EH (cell line): ENCODE data around the gene SH3PXD2A.

Source experiments
- DNase-seq: peaks from one replicate; pipeline ENCODE4 v3.0.0-alpha.2; 2015; ENCODE audit warnings: low read depth

SH3PXD2A gene

GRCh38 chr10:103855424-103855823 is at the start of gene SH3PXD2A:
Gene SH3PXD2A (minus strand): TSS chr10:103855576. CDS start chr10:103855266, 310 bp downstream.
- DNase-seq = peak; percentile 35

DNA sequence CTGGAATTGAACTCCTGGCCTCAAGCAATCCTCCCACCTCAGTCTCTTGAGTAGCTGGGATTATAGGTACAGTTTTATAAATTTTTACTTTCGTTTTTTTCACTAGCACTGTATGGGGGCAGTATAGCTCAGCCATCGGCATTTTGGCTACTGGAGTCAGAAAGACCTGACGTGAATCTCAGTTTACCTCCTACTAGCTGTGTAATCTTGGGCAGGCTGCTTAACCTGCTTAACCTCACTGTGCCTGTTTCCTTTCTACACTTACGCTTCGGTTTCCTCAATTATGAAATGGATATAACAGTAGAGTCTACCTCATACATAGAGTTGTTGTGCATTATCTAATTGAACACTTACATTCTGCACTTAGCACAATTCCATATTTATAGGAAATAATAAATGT is 45.9 kb upstream of the SH3PXD2A start:
- DNase-seq = no peak

GRCh38 chr10:103899312-103899711 is 43.9 kb upstream of the SH3PXD2A start:
- no peak for DNase-seq

DNA sequence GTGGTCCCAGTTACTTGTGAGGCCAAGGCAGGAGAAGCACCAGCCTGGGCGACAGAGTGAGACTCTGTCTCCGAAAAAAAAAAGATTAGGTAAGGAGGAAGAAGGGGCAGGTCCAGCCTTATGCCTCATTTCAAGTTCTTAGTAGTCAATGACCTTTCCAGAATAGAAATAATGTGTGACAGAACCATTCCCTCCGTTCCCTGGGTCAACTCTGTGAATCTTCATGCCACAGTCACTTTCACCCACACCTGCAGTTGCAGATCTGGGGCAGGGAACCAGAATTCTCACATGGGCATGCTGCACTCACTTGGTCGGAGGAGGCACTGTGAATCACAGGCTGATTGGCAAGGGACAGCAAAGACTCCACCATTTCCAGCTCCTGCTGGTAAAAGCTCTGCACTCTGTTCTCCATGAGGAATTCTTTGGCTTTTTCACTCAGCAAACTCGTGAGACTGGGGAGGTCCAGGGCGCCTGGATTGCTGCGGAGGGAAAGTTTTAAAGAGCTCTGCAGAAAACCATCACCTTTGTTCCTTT is 41.9 kb upstream of the SH3PXD2A start:
- DNase-seq = no peak

DNA sequence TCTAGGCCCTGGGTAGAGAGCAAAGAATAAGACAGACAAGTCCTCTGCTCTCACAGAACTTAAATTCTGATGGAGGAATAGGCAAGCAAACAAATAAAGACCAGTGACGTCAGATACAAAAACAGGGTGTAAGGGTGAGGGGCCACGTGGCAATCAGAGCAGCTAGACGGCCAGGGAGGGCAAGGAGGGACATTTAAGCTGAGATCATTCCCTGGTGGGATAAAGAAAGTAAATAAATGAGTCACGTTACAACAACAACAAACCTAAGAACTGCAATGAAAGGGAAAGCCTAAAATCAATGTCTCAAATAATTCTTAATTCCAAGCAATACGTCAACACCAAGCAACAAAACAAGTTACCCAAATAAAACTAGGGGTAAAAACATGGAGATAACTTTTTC is 40.8 kb upstream of the SH3PXD2A start:
- DNase-seq = peak; percentile 20

GRCh38 chr10:103895411-103896186 is 40.2 kb upstream of the SH3PXD2A start:
- DNase-seq = peak; percentile 78

DNA sequence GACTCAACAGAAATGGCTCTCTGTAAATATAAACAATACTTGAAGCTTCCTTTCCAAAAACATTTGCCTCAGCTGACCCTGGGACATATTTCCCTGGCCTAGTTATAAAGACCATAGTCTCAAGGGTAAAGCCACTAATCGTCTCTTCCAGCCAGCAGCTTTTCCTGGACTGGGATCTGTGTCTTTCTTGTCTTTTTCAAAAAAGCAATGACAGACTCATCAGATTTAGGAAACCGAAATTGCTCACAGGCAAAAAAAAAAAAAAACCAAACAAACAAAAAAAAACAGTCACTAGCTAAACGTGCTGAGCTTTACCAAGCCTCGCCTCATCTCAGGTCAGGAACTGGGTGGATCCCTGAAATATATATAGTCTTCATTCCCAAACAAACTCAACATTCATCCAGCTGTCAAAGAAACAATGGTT is 39.1 kb upstream of the SH3PXD2A start:
- peak; percentile 31 for DNase-seq

DNA sequence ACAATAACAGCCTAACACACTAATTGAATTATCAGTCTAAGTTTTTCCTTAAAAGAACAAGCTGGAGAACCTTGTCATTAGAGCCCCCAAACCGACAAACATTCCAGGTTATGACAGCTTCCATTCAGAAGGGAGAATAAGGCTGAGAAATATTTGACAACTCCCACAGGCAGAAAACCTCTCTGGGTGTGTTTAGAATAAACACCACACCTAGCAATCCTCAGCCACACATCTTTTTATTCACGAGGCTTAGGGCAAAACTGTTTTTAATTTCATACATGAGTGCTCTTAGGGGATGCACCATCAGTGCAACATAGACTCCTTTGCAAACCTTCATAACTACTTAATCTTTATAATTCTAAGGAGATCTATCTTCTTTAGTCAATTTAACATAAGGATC is 38.4 kb upstream of the SH3PXD2A start:
- no peak for DNase-seq

GRCh38 chr10:103892181-103892580 is 36.8 kb upstream of the SH3PXD2A start:
- DNase-seq = no peak

DNA sequence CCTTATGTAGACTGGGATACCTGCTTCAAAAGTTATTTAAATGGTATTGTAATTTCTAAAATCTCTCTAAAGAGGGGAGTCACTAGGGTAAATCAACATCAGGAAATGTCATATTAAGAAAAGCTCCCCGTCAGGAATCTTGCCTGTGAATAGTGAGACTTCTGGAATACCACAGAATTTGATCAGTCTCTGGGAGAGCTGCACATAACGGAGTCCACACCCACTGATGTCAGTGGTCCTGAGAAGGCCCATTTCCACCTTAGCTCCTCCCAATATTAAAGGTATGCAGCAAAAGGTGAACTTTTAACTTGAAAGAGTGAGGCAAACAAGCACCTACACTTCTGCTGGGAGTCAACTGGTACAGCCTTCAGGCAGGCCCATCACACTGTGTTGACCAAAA is 35.3 kb upstream of the SH3PXD2A start:
- no peak for DNase-seq

DNA sequence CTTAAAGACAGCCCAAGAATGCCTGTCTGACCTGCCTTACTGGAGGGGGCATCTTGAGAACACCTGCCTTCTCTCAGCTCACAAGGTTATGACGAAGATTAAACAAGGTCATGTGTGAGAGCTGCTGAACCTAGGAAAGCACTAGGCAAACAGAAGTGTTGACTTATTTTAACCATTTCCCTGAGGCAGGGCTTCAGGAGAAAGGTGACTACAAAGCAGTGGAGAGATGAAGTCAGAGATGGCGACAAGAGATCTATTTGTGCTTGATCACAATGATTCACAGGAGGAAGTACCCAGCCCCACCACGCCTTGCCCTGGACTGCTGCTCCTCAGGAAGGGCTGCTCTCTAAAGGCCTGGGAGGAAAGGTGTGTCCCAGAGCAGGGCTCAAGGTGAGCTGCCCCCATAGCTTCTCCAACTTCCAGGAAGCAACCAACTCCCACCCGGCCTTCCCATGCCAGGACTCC is 34.9 kb upstream of the SH3PXD2A start:
- DNase-seq = no peak

DNA sequence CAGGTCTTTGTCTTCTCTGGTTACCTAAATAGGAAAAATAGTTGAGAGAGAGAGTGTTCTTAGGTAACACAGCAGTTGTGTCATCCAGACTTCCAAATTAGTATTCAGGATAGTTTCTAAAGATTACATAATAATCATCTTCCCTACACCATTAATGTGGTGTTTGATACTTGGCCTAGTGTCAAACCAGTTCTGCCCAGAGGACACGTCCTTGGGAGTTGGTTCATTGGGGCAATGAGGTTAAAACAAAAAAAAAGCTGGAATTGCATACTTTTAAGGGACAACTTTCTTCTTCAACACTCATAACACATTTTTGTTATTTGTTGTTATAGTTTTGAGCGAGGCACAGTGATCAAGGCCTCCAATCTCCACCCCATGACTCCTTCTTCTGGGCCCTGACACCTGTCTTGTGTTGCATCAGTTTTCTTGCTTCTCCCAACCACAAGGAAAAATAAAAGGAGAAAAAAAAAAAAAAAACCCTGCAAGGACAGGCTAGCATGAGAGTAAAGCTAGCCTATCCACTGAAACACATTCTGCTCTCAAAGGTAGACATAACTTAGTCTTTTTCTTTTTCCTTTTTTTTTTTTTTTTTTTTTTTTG is 33.8 kb upstream of the SH3PXD2A start:
- no peak for DNase-seq

DNA sequence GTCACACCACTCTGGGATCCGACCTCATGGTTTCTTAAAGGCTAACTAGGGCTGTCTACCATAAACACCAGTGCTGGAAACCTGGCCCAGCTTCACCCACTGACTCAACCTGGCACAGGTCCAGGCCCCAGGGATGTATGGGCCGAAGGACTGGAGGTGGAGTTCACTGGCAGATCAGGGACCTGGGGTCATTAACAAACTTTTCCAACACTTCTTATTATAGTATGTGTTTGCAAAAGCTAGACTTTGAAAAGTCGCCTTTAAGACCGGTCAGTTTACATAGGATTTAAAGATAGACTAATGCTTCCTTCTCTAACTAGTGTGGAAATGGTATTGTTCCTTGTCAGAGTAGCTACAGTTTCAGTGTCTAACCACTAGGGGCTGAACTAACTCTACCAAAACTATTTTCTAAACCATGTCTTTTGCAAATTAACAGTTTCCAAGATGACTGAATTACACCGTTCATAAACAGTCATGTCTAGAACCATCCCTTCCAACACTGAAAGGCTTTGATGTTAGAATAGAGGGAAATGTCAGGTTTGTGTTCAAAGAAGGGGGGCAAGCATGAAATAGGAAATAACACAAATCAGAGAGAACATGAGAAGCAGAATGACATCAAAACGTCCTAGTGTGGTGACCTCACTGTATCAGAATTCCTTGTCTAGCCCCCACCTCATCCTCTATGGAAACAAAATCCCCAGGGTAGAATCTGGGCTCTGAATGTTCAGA is 32.9 kb upstream of the SH3PXD2A start:
- peak; percentile 85 for DNase-seq

DNA sequence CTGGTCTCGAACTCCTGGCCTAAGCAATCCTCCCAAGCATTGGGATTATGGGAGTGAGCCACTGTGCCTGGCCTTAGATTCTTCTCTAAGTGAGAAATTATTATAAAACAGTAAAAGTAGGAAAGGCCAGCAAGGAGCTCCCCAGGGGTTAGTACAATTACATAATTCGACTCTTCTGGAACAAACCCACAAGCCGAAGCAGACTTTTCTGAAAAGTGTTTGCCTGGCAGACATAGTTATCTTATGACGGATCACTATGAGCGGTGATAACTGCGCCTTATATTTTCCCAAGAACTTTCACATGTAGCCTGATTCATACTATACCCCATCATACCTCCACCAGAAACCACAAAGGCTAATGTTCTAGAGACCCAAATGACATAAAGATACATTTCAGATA is 30.2 kb upstream of the SH3PXD2A start:
- DNase-seq = peak; percentile 36

GRCh38 chr10:103884681-103885139 is 29.3 kb upstream of the SH3PXD2A start:
- peak; percentile 76 for DNase-seq

DNA sequence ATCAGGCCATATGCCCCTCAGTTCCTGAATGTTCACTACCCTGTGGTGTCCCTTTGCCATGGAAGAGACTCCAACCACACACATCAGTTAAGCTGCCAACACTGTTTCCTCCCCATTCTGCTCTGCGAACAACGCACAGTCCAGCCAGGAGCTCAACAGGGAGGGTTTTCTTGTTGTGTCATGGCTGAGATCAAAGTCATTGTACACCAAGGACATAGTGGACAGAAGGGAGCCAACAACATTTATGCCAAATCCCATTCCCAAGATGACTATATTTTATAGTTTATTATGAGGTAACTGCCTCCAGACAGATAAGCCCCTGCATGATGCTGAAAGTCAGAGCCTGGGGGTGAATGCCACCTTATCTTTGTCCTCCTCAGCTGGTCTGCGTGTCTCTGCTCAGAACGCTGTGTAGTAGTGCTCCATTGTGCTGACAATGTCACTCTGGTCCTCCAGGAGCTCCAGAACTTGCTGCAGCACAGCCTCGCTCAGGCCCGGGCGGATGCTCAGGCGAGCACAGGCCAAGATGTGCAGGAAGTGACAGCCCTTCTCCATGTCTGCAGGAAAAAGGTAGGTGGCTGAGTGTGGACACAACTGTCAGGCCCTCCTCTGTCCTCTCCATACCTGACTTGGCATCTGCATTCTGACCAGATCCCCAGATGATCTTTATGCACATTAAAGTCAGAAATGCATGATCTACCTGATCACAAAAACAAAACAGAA is 27.1 kb upstream of the SH3PXD2A start:
- DNase-seq = no peak

DNA sequence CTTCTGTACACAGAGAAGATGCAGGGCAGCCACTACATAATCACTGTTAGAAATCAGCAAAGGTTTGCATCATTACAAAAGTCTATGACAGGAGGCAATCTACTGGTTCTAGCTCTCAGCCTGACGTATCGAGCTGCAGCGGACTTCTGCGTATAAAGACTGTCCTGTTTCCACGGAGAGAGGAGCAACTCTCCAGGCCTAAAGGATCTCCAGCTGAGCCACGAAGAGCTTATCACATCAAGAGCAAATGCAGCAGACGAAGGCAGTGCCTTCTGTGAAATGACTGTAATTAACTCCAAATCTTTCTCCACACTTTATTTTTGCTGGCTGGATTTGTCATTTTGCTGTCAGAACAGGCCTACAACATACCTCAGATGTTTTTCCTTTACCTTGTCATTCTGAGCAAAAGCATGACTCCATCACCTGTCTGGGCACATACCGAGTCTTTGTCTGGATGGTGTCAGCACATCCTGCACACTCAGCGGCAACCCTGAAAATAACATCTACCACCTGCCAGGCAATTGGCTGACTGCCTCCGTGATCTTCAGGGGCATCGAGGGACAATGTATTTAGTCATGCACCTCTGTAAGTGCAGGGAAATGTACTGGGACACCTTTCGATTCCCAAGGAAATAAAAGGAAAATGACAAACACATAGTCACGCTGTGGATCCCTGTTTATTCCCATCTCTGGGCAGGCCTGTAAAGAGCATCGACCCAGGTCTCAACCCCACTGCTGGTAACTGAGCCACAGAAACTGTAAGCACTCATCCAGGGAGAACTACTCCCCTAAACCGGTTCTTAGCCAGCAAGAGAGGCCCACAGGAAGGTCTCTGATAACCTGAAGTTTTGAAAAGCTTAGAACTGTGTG is 26.3 kb upstream of the SH3PXD2A start:
- DNase-seq = no peak

- DNase-seq = no peak
These were observed 24.5 kb upstream of the SH3PXD2A start for GRCh38 chr10:103879831-103880230.

GRCh38 chr10:103879409-103879808 is 24.0 kb upstream of the SH3PXD2A start:
- no peak for DNase-seq

GRCh38 chr10:103877861-103878260 is 22.5 kb upstream of the SH3PXD2A start:
- DNase-seq = no peak

- no peak for DNase-seq
These were observed 20.8 kb upstream of the SH3PXD2A start for GRCh38 chr10:103876155-103876554.
